ENCODE measurements around the gene PDE4C. TPM values are rescaled to one million over a fixed set of nuclear protein-coding genes. Genes with fewer than 3 reads are reported as not detected.
A peak's percentile ranks its signal among the peaks of the same experiment; 100 is the strongest.

PDE4C gene
- total and polyA plus RNA-seq, 9 of the 15 experiments (the other 6 are each of a cell fraction or from before 2014, with no cell fraction given): 0.04 to 0.91 (median 0.20) TPM; not detected in 1

DNA sequence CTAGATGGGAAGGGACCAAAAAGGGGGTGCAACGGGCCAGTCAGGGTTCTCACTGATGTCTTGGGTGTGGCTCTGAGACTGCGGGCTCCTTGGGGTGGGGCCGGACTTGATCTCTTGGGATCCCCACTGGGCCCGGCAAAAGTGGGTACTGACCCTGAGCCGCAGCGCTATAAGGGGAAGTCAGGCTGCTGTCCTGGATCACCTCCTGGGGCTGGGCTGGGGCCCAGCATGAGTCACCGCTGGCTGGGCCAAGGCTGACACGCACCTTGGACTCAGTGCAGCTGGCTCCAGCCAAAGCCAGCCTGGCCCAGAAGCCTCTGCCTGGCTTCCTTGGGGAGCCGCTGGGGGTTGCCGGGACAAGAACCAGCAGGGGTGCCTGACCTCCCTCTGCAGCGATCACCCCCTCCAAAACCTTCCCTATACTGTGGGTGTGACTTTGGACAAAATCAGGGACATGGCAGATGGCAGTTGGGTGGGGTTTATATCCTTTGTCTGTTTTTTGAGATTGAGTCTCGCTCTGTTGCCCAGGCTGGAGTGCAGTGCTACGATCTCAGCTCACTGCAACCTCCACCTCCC is 48.6 kb upstream of the PDE4C start (continued):
- TF ChIP-seq, protein P1, sequence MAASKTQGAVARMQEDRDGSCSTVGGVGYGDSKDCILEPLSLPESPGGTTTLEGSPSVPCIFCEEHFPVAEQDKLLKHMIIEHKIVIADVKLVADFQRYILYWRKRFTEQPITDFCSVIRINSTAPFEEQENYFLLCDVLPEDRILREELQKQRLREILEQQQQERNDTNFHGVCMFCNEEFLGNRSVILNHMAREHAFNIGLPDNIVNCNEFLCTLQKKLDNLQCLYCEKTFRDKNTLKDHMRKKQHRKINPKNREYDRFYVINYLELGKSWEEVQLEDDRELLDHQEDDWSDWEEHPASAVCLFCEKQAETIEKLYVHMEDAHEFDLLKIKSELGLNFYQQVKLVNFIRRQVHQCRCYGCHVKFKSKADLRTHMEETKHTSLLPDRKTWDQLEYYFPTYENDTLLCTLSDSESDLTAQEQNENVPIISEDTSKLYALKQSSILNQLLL (CRISPR knock-in tag; IDR thresholded peaks at IDR 0.05; ENCODE audit: borderline replicate concordance): no peak
- TF ChIP-seq HDAC6 (IDR thresholded peaks at IDR 0.05; ENCODE audit: low read depth, low read length) (no peak), HES1 (IDR thresholded peaks at IDR 0.05; ENCODE audit: low read depth) (no peak), NCOR1 (IDR thresholded peaks at IDR 0.05) (no peak; the same call in 1 of the 2 replicates), PREB (CRISPR knock-in tag; IDR thresholded peaks at IDR 0.05) (no peak), ZBTB11 (CRISPR knock-in tag; IDR thresholded peaks at IDR 0.05) (no peak), ILF3 (IDR thresholded peaks at IDR 0.05; ENCODE audit: borderline replicate concordance) (no peak), ARHGAP35 (IDR thresholded peaks at IDR 0.05; ENCODE audit: partially characterized antibody) (no peak), BHLHE40 (IDR thresholded peaks at IDR 0.05; ENCODE audit: low read length) (no peak), PHB2 (IDR thresholded peaks at IDR 0.05; ENCODE audit: low read depth) (no peak), NFIX (CRISPR knock-in tag; IDR thresholded peaks at IDR 0.05; ENCODE audit: low read depth) (no peak)
- TF ChIP-seq, protein P2, sequence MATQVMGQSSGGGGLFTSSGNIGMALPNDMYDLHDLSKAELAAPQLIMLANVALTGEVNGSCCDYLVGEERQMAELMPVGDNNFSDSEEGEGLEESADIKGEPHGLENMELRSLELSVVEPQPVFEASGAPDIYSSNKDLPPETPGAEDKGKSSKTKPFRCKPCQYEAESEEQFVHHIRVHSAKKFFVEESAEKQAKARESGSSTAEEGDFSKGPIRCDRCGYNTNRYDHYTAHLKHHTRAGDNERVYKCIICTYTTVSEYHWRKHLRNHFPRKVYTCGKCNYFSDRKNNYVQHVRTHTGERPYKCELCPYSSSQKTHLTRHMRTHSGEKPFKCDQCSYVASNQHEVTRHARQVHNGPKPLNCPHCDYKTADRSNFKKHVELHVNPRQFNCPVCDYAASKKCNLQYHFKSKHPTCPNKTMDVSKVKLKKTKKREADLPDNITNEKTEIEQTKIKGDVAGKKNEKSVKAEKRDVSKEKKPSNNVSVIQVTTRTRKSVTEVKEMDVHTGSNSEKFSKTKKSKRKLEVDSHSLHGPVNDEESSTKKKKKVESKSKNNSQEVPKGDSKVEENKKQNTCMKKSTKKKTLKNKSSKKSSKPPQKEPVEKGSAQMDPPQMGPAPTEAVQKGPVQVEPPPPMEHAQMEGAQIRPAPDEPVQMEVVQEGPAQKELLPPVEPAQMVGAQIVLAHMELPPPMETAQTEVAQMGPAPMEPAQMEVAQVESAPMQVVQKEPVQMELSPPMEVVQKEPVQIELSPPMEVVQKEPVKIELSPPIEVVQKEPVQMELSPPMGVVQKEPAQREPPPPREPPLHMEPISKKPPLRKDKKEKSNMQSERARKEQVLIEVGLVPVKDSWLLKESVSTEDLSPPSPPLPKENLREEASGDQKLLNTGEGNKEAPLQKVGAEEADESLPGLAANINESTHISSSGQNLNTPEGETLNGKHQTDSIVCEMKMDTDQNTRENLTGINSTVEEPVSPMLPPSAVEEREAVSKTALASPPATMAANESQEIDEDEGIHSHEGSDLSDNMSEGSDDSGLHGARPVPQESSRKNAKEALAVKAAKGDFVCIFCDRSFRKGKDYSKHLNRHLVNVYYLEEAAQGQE (IDR thresholded peaks at IDR 0.05; ENCODE audit: borderline replicate concordance): peak; percentile 99
- TF ChIP-seq, protein P2 (CRISPR knock-in tag; IDR thresholded peaks at IDR 0.05; ENCODE audit: low read depth): no peak
